Measurements from ENCODE around the gene GMCL2.

- TF ChIP-seq ZSCAN16 (tag by site-specific recombination; IDR thresholded peaks at IDR 0.05): no peak
- no peak for TF ChIP-seq ZNF292 (tag by site-specific recombination; IDR thresholded peaks at IDR 0.05; ENCODE audit: borderline replicate concordance, low read depth)
- no peak for TF ChIP-seq ZNF580 (tag by site-specific recombination; IDR thresholded peaks at IDR 0.05)
- no peak for TF ChIP-seq YY2 (tag by site-specific recombination; IDR thresholded peaks at IDR 0.05)
- no peak for TF ChIP-seq ZNF549 (tag by site-specific recombination; IDR thresholded peaks at IDR 0.05)
- TF ChIP-seq ZNF416 (tag by site-specific recombination; IDR thresholded peaks at IDR 0.05): no peak
- TF ChIP-seq ZNF792 (tag by site-specific recombination; IDR thresholded peaks at IDR 0.05): no peak
- no peak for TF ChIP-seq CTCF (tag by site-specific recombination; IDR thresholded peaks at IDR 0.05)
- TF ChIP-seq ZNF629 (tag by site-specific recombination; IDR thresholded peaks at IDR 0.05): no peak
- no peak for TF ChIP-seq ZNF658 (tag by site-specific recombination; IDR thresholded peaks at IDR 0.05)
- no peak for TF ChIP-seq ZNF146 (tag by site-specific recombination; IDR thresholded peaks at IDR 0.05)
- no peak for TF ChIP-seq ZBTB48 (tag by site-specific recombination; IDR thresholded peaks at IDR 0.05)
These were observed 28.3 kb upstream of the GMCL2 start for GRCh38 chr5:178215280-178216002.
